Esophagus muscularis mucosa (tissue), 4 donors: ENCODE measurements around the gene RTBDN. TPM values are rescaled to one million over a fixed set of nuclear protein-coding genes. Genes with fewer than 3 reads are reported as not detected.

Experiments
- DNase-seq: peaks from one replicate; pipeline ENCODE4 v3.0.0-alpha.2; 2017; ENCODE audit errors: extremely low spot score
- H3K27ac ChIP-seq, 4 donors: fragments of 200-600 bp; sonication (generic); replicated peaks in 1 of 4; 1 replicate in 3 of 4; 2 replicates in 1 of 4; pipeline ENCODE4 v1.5.1; 2016 to 2019; ENCODE audit warnings: mild to moderate bottlenecking in 1 of 4
- H3K27me3 ChIP-seq, 4 donors: fragments of 200-600 bp; sonication (generic); one replicate each; pipeline versions ENCODE4 v1.5.1 to v1.6.0; 2016 to 2019
- H3K36me3 ChIP-seq, 4 donors: fragments of 200-600 bp; sonication (generic); one replicate each; pipeline ENCODE4 v1.5.1; 2016 to 2019
- H3K4me1 ChIP-seq, 4 donors: fragments of 200-600 bp; sonication (generic); one replicate each; pipeline ENCODE4 v1.5.1; 2016 to 2019
- H3K4me3 ChIP-seq, 4 donors: fragments of 200-600 bp; sonication (generic); 1 replicate in 2 of 4; 2 replicates in 2 of 4; pipeline ENCODE4 v1.5.1; 2016 to 2019; ENCODE audit warnings: mild to moderate bottlenecking in 4 of 4, moderate library complexity in 1 of 4
- H3K9me3 ChIP-seq, 4 donors: fragments of 200-600 bp; sonication (generic); 1 replicate in 3 of 4; 2 replicates in 1 of 4; pipeline ENCODE4 v1.5.1; 2016 to 2019
- EP300 ChIP-seq: sonication (generic); formaldehyde crosslinking; IDR thresholded peaks from one replicate; pipeline ENCODE4 v1.6.1; 2017; ENCODE audit warnings: antibody characterized with exemption
- POLR2A ChIP-seq: fragments of 450-650 bp; IDR thresholded peaks from one replicate; pipeline ENCODE4 v1.6.1; 2017; ENCODE audit warnings: antibody characterized with exemption, moderate library complexity, mild to moderate bottlenecking, low read depth
- POLR2AphosphoS5 ChIP-seq, 2 donors: sonication (generic); formaldehyde crosslinking; IDR thresholded peaks; one replicate each; pipeline ENCODE4 v1.6.1; 2017; ENCODE audit warnings: antibody characterized with exemption in 2 of 2
- WGBS: methylation state at CpG from one replicate; pipeline ENCODE4 v1.1.5; 2018; 5-methylcytosine and 5-hydroxymethylcytosine counted together
- intact Hi-C: fragments of 100-400 bp; cut with DNase I; formaldehyde crosslinking; loops from one replicate; pipeline ENCODE4 v1.15.1; 2023
- total RNA-seq, 4 donors: library from RNA; depleted of rRNA; stranded (reverse); fragments of >200 nt; gene quantifications; one replicate each; pipeline versions ENCODE4 v1.1.0 to v1.2.1, GENCODE V29; 2016
- TF ChIP-seq, protein P1 (sequence below), 3 experiments: fragments of 200-600 bp in 2 of 3; fragments of 450-650 bp in 1 of 3; sonication (generic) in 2 of 3; IDR thresholded peaks; one replicate each; pipeline ENCODE4 v1.5.1; 2017 to 2019; ENCODE audit warnings: antibody characterized with exemption in 3 of 3, mild to moderate bottlenecking in 2 of 3, moderate library complexity in 1 of 3

The RTBDN gene
- total RNA-seq, 4 donors from 2014 or later, result 0.52 to 0.83 TPM; not detected in 2

GRCh38 chr19:12865746-12866415, 31.5 kb upstream of the RTBDN start:
- Histone ChIP-seq H3K4me3 (no peak overlapping the region), H3K9me3 (no peaks in the 10 kb centered on the region), H3K4me1 (peaks cover 6 to 11% (median 10%) of the 10 kb centered on the region in 4 donors), H3K27ac (no peak overlapping the region), H3K36me3 (no peaks in the 10 kb centered on the region), H3K27me3 (peaks cover 0 to 40% (median 0%) of the 10 kb centered on the region in 4 donors)
- no peak for DNase-seq
- TF ChIP-seq POLR2A, result no peak
- TF ChIP-seq, protein P1, sequence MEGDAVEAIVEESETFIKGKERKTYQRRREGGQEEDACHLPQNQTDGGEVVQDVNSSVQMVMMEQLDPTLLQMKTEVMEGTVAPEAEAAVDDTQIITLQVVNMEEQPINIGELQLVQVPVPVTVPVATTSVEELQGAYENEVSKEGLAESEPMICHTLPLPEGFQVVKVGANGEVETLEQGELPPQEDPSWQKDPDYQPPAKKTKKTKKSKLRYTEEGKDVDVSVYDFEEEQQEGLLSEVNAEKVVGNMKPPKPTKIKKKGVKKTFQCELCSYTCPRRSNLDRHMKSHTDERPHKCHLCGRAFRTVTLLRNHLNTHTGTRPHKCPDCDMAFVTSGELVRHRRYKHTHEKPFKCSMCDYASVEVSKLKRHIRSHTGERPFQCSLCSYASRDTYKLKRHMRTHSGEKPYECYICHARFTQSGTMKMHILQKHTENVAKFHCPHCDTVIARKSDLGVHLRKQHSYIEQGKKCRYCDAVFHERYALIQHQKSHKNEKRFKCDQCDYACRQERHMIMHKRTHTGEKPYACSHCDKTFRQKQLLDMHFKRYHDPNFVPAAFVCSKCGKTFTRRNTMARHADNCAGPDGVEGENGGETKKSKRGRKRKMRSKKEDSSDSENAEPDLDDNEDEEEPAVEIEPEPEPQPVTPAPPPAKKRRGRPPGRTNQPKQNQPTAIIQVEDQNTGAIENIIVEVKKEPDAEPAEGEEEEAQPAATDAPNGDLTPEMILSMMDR (IDR thresholded peaks at IDR 0.05), result no peak
- no peak for TF ChIP-seq EP300
- no peak for TF ChIP-seq POLR2AphosphoS5 (IDR thresholded peaks at IDR 0.05)
- intact Hi-C loops, result no loop called here
- 86% methylated on average over 13 of the region's 19 CpGs for WGBS

GRCh38 chr19:12864721-12865715, 30.6 kb upstream of the RTBDN start:
- intact Hi-C loops, result no loop called here
- H3K9me3 ChIP-seq, result no peaks in the 10 kb centered on the region
- H3K36me3 ChIP-seq, result no peaks in the 10 kb centered on the region
- H3K27me3 ChIP-seq, result peaks cover 0 to 40% (median 0%) of the 10 kb centered on the region in 4 donors
- H3K27ac ChIP-seq, result no peak overlapping the region
- no peak overlapping the region for H3K4me3 ChIP-seq
- DNase-seq, result no peak
- TF ChIP-seq POLR2A (no peak), EP300 (no peak), POLR2AphosphoS5 (IDR thresholded peaks at IDR 0.05) (no peak)
- TF ChIP-seq, protein P1 (IDR thresholded peaks at IDR 0.05), result no peak
- H3K4me1 ChIP-seq, result peaks cover 6 to 11% (median 10%) of the 10 kb centered on the region in 4 donors
- WGBS, result 83% methylated on average over 29 of the region's 34 CpGs

GRCh38 chr19:12864143-12864542, 29.8 kb upstream of the RTBDN start:
- TF ChIP-seq POLR2AphosphoS5 (IDR thresholded peaks at IDR 0.05), result no peak
- TF ChIP-seq POLR2A, result no peak
- TF ChIP-seq, protein P1 (IDR thresholded peaks at IDR 0.05), result no peak
- TF ChIP-seq EP300, result no peak
- no peak overlapping the region for H3K4me3 ChIP-seq
- DNase-seq, result no peak
- H3K27me3 ChIP-seq, result peaks cover 0 to 35% (median 0%) of the 10 kb centered on the region in 4 donors
- H3K4me1 ChIP-seq, result peaks cover 6 to 11% (median 10%) of the 10 kb centered on the region in 4 donors
- no peaks in the 10 kb centered on the region for H3K9me3 ChIP-seq
- WGBS, result 77% methylated on average over 4 of the region's 4 CpGs
- intact Hi-C loops, result no loop called here
- no peak overlapping the region for H3K27ac ChIP-seq
- no peaks in the 10 kb centered on the region for H3K36me3 ChIP-seq

GRCh38 chr19:12859546-12859945, 25.2 kb upstream of the RTBDN start:
- H3K36me3 ChIP-seq, result no peaks in the 10 kb centered on the region
- H3K4me3 ChIP-seq, result no peak overlapping the region
- no peak for DNase-seq
- intact Hi-C loops, result no loop called here
- peaks cover 0 to 8% (median 3%) of the 10 kb centered on the region in 4 donors for H3K9me3 ChIP-seq
- 65% methylated on average over 7 of the region's 7 CpGs for WGBS
- H3K27me3 ChIP-seq, result no peaks in the 10 kb centered on the region
- no peak for TF ChIP-seq EP300
- no peak for TF ChIP-seq POLR2AphosphoS5 (IDR thresholded peaks at IDR 0.05)
- no peak for TF ChIP-seq POLR2A
- TF ChIP-seq, protein P1 (IDR thresholded peaks at IDR 0.05), result no peak
- H3K4me1 ChIP-seq, result no peaks in the 10 kb centered on the region
- H3K27ac ChIP-seq, result no peak overlapping the region
